HL-60/S4 (cell line): Measurements from ENCODE around the gene NCOR2.

Source experiments
- in situ Hi-C: fragments of 300-500 bp; cut with MboI; formaldehyde crosslinking; loops from 2 replicates; pipeline ENCODE4 v1.14.3; 2022; ENCODE audit warnings: low sequenced_read_pairs

NCOR2 gene

GRCh38 chr12:124531281-124531745 lies 36.1 kb downstream of the NCOR2 start:
- in situ Hi-C loops, result no loop called here

GRCh38 chr12:124530637-124531263 lies 36.7 kb downstream of the NCOR2 start:
- in situ Hi-C loops, result no loop called here

- in situ Hi-C loops, result no loop called here
These were observed 37.7 kb downstream of the NCOR2 start for GRCh38 chr12:124529565-124530276.

- in situ Hi-C loops, result no loop called here
These were observed 39.4 kb downstream of the NCOR2 start for GRCh38 chr12:124527861-124528561.

GRCh38 chr12:124525927-124526692 lies 41.3 kb downstream of the NCOR2 start:
- in situ Hi-C loops, result no loop called here

- in situ Hi-C loops, result no loop called here
These were observed 42.0 kb downstream of the NCOR2 start for GRCh38 chr12:124525455-124525854.

GRCh38 chr12:124524231-124524925 lies 43.0 kb downstream of the NCOR2 start:
- in situ Hi-C loops, result no loop called here

GRCh38 chr12:124523071-124523470 lies 44.3 kb downstream of the NCOR2 start:
- in situ Hi-C loops, result no loop called here

- in situ Hi-C loops, result no loop called here
These were observed 46.5 kb downstream of the NCOR2 start for GRCh38 chr12:124520907-124521306.

GRCh38 chr12:124520265-124520701 lies 47.1 kb downstream of the NCOR2 start:
- in situ Hi-C loops, result no loop called here

- in situ Hi-C loops, result no loop called here
These were observed 47.7 kb downstream of the NCOR2 start for GRCh38 chr12:124519746-124520145.

- in situ Hi-C loops, result no loop called here
These were observed 49.1 kb downstream of the NCOR2 start for GRCh38 chr12:124518051-124518932.
